T-helper 2 cell treated with Interferon-gamma antibody and Interleukin-4, amounts not matched to agents 100 ng/mL and 5 ng/mL, for 36 hours (primary cell): ENCODE results near the gene PRG3. TPM values are rescaled to one million over a fixed set of nuclear protein-coding genes. Genes with fewer than 3 reads are reported as not detected.

Experiments used
- intact Hi-C: fragments of 100-400 bp; cut with micrococcal nuclease; formaldehyde crosslinking; loops from one replicate; pipeline ENCODE4 v1.15.1; 2023
- total RNA-seq: library from RNA; stranded (reverse); gene quantifications from 2 replicates; pipeline ENCODE4 v1.2.3, GENCODE V29; 2022

PRG3 gene
- total RNA-seq, 1 donor from 2014 or later, result not detected

- intact Hi-C loops, result no loop called here
These were observed 39.6 kb downstream of the PRG3 start for GRCh38 chr11:57341250-57341808.

- intact Hi-C loops, result no loop called here
These were observed 40.8 kb downstream of the PRG3 start for GRCh38 chr11:57340039-57340615.

- intact Hi-C loops, result loop anchor here (5.0 kb wide), 2 partner anchors 403 to 453 kb away; partner anchors contain the start of gene SELENOH
These were observed 41.6 kb downstream of the PRG3 start for GRCh38 chr11:57339328-57339727.

GRCh38 chr11:57338142-57338541 is 42.8 kb downstream of the PRG3 start, which contains the start of gene P2RX3:
Gene P2RX3 (plus strand): TSS chr11:57338352. CDS start chr11:57338551, 199 bp downstream.
- intact Hi-C loops, result loop anchor here (5.0 kb wide), 2 partner anchors 404 to 454 kb away; partner anchors contain the start of gene SELENOH

GRCh38 chr11:57336856-57337255 is 44.1 kb downstream of the PRG3 start:
- intact Hi-C loops, result loop anchor here (5.0 kb wide), 2 partner anchors 405 to 455 kb away; partner anchors contain the start of gene SELENOH

- intact Hi-C loops, result loop anchor here (5.0 kb wide), 2 partner anchors 406 to 456 kb away; partner anchors contain the start of gene SELENOH
These were observed 44.8 kb downstream of the PRG3 start for GRCh38 chr11:57336111-57336666.

GRCh38 chr11:57335343-57336110 is 45.4 kb downstream of the PRG3 start, which contains the start of gene SSRP1:
Gene SSRP1 (minus strand): TSS chr11:57335892. CDS start chr11:57335121, 771 bp downstream.
- intact Hi-C loops, result loop anchor here (1.0 to 5.0 kb wide), 7 partner anchors 10 to 457 kb away; partner anchors contain the start of genes MED19, SELENOH, TIMM10 and TMX2

GRCh38 chr11:57335023-57335342 is 46.0 kb downstream of the PRG3 start:
- intact Hi-C loops, result loop anchor here (1.0 to 5.0 kb wide), 7 partner anchors 10 to 457 kb away; partner anchors contain the start of genes MED19, SELENOH, TIMM10 and TMX2

- intact Hi-C loops, result no loop called here
These were observed 48.1 kb downstream of the PRG3 start for GRCh38 chr11:57332694-57333440.

GRCh38 chr11:57331720-57332119 is 49.2 kb downstream of the PRG3 start:
- intact Hi-C loops, result no loop called here

GRCh38 chr11:57330029-57330428 is 50.9 kb downstream of the PRG3 start:
- intact Hi-C loops, result no loop called here

- intact Hi-C loops, result loop anchor here (5.0 kb wide), 1 partner anchor 240 kb away; the partner anchor contains the start of gene UBE2L6
These were observed 53.2 kb downstream of the PRG3 start for GRCh38 chr11:57327721-57328120.

Other genes starting within 250 kb of the PRG3 start
- not detected in 2 replicates for gene LRRC55, start 199.2 kb downstream of the PRG3 start, total RNA-seq
- gene APLNR, start 143.9 kb downstream of the PRG3 start, total RNA-seq, result not detected in 2 replicates
- gene TNKS1BP1, start 56.2 kb downstream of the PRG3 start, total RNA-seq, result 8.5 and 9.0 TPM in 2 replicates
- gene SSRP1, start 45.3 kb downstream of the PRG3 start, total RNA-seq, result 180 TPM in 2 replicates
- not detected in 2 replicates for gene P2RX3, start 42.8 kb downstream of the PRG3 start, total RNA-seq
- gene PRG2, start 9.5 kb upstream of the PRG3 start, total RNA-seq, result 0.45 TPM in 1 of 2 replicates, not detected in the other
- 107 and 108 TPM in 2 replicates for gene SLC43A3, start 46.0 kb upstream of the PRG3 start, total RNA-seq
- gene RTN4RL2, start 79.4 kb upstream of the PRG3 start, total RNA-seq, result 0.20 TPM in 2 replicates
- gene SLC43A1, start 134.6 kb upstream of the PRG3 start, total RNA-seq, result 25.4 and 26.3 TPM in 2 replicates
- 63.0 and 67.7 TPM in 2 replicates for gene TIMM10, start 149.6 kb upstream of the PRG3 start, total RNA-seq
- not detected in 2 replicates for gene SMTNL1, start 156.4 kb upstream of the PRG3 start, total RNA-seq
- gene UBE2L6, start 186.5 kb upstream of the PRG3 start, total RNA-seq, result 238 and 241 TPM in 2 replicates
- gene SERPING1, start 216.5 kb upstream of the PRG3 start, total RNA-seq, result not detected in 2 replicates